ENCODE measurements around the gene TPP2.

TPP2 gene

DNA sequence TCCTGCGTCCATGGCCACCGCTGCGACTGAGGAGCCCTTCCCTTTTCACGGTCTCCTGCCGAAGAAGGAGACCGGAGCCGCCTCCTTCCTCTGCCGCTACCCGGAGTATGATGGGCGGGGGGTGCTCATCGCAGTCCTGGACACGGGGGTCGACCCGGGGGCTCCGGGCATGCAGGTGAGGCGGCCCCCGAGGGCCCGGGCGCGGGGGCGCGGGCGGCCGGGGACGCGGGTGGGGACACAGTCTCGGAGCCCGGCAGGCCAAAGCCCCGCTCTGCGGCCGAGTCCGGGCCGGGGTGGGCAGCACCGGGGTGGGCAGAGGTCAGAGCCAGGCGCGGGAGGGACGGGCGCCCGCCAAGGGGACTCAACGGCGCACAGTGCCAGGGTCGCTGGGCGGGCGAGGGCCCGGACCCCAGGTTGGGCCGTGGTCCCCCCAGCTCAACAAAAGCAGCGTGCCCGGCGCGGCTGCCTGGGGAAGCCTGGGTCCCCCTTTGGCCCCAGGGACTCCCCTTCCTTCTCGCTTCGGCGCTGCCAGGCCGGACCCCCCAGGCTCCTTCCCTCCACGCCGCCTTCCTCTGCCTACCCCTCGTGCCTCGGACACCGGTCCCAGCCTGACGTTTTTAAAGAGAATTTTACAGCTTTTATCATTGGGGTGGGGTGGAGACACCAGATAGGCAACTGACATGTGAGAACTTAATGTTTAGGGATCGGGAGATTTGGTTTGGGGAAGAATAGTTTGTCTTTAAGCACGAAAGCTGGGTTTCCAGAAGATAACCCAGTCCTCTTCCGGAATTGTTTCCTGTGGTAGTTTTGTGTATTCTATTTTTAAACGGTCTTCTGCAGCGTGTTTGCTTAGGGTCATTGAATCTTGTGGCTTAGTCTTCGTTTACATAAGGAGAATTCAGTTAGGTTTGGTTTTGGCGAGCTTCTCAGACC lies 509 bp downstream of the TPP2 start:
- peak; percentile 17 for DNase-seq (ENCODE audit: low spot score)

DNA sequence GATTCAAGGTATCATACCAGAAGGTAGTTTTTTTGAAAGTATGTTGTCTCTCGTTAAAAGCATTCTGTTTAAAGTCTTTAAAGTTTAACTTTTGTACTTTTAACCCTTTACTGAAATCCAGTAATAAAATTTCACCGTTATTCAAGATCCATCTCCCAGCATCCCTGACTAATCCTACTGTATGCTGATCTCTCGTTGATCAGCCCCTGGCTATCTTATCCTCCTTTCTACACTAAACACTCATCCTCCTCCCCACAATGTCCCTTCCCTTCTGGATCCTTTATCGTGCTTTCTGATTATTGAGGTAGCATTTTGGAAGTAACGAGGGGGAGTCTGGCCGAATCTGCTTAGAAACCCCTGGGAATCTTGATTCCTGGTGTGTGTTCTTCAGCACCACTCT lies 1.3 kb downstream of the TPP2 start:
- DNase-seq (ENCODE audit: low spot score): no peak

DNA sequence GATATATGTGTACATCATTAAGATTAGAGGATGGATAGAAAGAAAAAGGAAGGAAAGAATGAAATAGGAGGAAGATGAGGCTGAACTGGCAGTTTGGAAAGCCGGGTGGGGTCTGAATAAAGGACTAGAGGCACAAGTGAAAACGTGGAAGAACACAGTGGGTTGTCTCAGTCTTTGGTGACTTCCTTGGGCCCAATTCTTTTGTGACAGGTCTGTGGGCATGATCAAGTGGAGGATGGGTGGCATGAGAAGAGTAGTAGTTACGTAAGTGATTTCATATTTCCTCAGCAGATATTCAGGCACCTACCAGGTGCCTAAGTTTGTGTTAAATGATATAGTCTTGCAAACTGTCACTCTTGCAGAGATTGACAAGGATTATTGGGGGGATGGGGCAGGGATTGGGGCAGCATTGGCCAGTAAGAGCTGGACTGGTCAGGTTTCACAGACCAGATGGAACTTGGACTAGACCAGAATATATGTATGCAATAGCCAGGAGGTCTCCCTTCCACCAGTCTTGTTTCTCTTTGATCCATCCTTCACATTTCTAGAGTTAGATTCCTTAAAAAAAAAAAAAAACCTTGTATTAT lies 2.7 kb downstream of the TPP2 start:
- peak; percentile 25 for DNase-seq (ENCODE audit: low spot score)

DNA sequence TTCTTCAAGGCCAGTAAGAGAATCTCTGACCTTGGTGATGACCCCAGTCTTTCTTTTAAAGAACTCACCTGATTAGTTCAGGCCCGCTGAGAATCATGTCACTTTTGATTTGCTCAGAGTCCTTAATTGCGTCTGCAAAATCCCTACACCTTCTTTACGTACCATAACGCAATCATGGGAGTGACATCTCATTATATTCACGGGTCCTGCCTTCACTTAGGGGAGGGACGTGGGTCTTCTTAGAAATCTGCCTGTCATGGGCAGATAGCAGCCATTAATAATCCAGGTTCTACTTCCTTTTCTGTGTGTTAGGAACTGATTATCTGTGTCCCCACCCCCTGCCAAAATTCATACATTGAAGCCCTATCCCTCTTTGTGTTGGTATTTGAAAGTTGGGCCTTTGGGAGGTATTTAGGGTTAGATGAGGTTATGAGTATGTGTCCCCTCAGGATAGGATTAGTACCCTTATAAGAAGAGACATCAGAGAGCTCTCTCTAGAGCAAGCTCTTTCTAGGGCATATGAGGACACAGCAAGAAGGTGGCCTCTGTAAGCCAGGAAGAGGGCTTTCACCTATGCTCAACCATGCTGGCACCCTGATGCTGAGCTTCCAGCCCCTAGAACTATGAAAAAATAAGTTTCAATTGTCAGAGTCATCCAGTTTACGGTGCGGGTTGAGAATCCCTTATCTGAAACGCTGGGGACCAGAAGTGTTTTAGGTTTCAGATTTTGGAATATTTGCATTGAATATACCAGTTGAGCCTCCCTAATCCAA lies 9.9 kb downstream of the TPP2 start:
- no peak for DNase-seq (ENCODE audit: low spot score)

DNA sequence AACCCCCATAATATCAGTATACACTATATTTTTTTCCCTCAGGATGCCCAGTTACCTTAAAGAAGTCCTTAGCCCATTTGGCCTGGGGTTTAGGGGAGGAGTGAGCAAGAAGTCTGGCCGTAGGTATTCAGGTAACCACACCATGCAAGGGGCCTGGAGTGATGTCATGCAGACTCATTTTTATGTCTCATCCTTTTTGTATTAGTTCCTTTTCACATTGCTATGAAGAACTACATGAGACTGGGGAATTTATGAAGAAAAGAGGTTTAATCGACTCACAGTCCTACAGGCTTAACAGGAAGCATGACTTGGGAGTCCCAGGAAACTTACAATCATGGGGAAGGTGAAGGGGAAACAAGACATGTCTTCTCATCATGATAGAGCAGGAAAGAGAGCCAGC lies 12.2 kb downstream of the TPP2 start:
- DNase-seq (ENCODE audit: low spot score): no peak

DNA sequence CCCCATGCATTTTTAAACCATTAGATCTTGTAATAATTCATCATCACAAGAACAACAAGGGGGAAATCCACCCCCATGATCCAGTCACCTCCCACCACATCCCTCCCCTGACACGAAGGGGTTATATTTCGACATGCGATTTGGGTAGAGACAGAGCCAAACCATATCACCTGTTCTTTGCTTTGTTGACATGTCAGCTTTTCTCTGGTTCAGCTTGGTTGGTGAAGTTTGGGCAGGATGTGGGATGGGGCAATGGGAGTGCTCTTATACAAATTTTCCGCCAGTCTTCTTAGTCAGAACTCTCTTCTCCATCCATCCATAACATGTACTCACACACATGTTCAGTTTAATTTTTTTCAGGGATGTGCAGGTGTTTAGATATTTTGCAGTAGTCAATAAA lies 12.9 kb downstream of the TPP2 start:
- no peak for DNase-seq (ENCODE audit: low spot score)

DNA sequence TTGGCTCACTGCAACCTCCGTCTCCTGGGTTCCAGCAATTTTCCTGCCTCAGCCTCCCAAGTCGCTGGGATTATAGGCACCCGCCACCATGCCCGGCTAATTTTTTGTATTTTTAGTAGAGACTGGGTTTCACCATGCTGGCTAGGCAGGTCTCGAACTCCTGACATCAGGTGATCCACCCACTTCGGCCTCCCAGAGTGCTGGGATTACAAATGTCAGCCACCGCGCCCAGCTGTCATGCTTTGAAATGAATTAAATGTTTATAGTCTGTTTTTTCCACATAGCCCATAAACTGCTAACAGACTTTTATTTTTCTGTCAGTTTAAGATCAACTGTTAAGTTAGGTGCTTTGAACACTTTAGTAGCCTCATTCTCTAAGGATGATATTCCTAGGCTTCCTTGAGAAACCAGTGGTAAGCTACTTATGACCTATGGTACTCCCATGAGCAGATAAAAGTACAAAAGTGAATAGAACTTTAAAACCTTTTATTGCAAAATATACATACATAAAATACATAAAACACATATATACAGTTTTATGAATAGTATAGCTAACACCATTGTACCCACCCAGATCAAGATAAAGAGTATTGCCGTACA lies 13.6 kb downstream of the TPP2 start:
- DNase-seq (ENCODE audit: low spot score): no peak

DNA sequence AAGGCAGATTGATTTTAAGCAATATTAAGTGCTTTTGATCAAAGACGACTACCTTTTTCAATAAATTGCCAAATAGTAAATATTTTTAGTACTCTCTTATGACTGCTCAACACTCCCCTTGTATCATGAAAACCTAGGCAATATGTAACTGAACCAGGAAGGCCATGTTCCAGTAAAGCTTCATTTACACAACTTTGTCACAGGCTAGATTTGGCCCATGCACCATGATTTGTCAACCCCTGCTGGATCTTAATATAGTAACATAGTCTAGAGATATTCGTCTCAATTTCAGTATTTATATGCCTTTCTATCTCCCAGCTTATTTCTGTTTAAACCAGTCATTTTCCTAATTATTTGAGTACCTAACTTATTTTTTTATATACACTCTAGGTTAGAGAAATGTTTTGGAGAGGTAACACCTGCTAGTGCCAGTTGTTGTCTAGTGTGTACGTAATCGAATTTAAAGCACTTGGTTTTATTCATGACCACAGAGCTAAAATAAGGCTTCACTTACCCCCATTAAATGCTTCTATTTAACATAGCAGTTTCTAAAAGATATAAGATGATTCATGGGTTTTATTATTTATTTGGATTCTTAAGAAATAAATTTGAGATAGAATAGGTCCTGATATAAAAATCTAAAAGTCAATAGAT lies 21.0 kb downstream of the TPP2 start:
- no peak for DNase-seq (ENCODE audit: low spot score)

DNA sequence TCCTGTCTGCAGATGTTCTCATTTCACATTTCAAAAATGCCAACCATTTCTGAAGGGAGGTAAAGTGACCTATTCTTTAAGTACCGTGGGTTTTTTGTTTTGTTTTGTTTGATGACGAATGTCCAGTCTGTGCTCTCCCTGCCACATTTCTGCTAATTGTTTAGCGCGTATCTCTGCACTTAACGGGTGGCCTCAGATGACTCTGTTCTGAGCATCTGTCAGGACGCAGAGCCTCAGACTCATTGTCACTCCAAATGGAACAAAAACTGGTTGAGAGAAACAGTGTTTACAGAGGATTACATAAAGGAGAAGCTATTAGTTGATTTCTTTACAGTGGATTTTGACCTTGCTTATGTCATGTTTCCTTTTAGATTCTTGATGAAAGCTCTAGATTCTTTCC lies 23.7 kb downstream of the TPP2 start:
- DNase-seq (ENCODE audit: low spot score): no peak

DNA sequence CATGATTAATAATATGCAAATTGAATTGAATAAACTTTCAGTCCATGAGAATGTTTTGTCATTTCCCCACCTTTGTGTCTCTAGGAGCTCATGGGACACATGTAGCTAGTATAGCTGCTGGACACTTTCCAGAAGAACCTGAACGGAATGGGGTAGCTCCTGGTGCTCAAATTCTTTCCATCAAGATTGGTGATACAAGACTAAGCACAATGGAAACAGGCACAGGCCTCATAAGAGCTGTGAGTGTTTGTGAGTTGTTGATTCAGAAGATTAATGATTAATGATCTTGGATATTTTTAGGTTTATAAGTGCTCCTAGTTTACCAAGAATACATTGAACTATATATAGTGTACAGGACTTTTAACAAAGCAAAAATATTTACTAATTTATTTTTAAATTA lies 30.1 kb downstream of the TPP2 start:
- DNase-seq (ENCODE audit: low spot score): no peak

DNA sequence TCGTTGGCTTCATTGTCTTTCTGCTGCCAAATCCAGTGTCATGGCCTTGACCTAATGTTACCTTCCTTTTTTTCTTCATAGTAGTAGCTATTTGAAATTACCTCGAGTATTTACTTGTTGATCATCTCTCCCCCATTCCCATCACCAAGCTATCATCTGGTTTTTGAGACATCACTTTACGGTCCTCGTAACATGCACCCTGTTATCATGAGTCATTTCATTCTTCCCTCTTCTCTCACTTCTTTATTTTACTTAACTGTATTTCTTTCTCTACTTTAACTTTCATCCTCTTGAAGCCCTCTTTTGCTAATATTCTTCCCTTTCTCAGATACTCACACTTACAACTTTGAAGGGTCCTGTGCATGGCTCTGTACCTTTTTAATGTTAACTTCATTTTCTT lies 31.8 kb downstream of the TPP2 start:
- DNase-seq (ENCODE audit: low spot score): no peak

DNA sequence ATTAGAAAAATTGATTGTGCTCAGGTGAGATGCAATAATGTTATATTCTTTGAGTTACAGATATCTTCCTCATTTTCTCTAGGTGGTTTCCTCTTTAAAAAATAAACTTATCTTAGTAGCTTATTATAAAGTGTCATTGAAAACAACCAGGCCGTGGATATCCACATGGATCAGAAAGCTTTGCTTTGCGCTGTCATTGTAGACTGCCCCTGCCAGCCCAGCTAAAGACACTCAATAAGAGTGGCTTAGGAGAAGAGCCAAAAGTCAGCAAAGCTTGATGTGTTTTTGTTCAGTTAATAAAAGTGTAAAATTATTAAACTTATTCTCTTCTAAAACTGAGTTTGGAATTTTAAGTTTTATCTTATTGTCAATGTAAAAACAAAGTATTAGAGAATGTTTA lies 34.4 kb downstream of the TPP2 start:
- DNase-seq (ENCODE audit: low spot score): no peak

DNA sequence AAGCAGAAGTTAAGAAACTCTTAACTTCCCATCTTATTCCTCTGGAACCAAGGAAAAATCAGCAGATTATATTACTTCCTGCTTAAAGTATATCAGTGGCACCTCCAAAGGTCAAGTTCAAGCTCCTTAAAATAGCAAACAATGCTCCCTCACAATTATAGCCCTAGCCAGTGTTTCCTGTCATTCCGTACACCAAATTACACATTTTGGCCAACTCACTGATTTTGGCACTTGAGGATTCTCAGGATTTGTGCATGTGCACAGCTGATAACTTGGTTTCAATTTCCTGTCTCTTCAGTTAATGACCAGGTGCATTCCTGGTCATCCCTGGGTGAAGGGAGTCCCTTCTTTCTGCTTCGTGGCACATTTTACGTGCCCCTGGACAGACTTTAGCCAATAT lies 42.0 kb downstream of the TPP2 start:
- no peak for DNase-seq (ENCODE audit: low spot score)

DNA sequence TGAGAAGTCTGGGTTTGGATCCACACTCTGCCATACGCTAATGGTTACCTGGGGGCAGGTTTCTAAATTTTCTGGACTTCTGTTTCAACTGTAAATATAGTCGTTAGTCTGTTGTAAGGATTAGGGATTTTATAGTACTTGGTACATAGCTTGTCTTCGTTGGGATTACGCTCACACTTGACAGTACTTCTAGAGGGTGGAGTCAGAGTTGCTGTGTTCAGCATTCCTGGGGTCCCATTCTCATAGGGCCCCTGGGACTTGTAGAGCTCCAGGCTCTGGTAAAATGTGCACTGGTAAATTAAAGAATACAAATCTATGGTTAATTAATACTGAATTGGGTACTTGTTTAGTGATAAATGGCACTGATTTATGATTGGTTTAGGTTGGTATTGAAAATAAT lies 45.2 kb downstream of the TPP2 start:
- no peak for DNase-seq (ENCODE audit: low spot score)

DNA sequence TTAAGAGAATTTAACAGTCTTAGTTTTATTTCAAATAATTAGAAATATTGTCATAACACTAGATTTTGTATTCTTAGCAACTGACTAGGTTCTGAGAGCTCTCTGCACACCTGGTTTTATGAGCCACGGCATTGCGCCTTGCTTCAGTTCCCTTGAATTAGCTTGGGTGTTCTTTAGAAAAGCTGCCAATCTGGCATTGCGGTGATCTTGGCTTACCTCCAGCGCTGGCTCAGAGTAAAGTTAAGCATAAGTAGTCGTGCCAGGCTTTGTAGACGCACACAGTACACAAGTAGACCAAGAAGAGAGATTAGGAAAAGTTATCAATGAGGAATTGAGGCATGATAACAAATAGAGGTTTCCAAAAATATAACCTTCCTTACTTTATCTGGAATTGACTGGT lies 45.7 kb downstream of the TPP2 start:
- no peak for DNase-seq (ENCODE audit: low spot score)

DNA sequence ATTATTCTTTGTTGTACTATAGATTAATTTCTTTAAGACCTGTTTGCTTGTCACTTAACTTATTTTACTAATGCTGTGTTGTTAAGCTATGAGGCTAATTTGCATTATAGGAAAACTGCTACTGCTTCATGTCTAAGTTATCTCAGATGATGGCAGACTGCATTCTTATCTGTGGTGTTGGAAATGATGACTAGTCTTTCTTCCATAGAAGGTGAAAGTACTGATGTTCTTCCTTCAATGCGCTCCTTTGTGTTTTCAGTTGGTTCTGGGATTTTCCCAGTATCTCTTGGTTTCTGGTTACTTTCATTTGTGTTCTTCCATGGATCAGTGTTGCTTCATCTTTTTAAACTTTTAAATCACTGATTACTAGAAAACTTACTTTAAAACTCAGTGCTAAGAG lies 46.9 kb downstream of the TPP2 start:
- no peak for DNase-seq (ENCODE audit: low spot score)

DNA sequence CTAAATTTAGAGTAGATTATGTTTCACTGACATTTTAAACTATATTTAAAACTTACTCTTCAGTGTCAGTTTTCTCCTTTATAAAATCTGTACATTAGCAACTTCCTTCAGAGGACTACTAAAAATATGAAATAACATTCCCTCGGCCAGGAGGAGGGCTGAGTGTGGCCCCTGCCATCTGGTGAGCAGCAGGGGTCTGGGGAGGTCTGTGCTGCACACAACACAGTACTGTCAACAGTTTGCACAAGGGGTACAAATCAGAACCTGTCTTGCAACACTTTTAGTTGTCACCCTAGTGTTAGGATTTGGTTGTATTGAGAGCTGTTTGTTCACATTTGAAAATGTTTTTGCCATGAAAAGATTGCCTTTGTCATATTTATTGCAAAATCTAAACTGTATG lies 48.9 kb downstream of the TPP2 start:
- DNase-seq (ENCODE audit: low spot score): no peak

DNA sequence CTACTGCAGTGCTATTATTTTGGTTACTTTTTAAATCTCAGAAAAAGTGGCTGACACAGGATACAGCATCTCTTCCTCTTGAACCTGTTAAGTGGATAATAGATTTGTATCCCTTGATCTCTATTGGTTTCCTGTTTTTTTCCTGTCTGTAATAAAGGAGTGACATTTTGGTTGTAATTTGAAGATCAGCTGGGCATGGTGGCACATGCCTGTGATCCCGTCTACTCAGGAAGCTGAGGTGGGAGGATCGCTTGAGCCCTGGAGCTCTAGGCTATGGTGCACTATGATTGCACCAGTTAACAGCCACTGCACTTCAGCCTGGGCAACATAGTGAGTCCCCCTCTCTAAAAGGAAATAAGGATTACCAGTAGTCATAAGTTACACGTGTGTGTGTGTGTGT lies 51.3 kb downstream of the TPP2 start:
- no peak for DNase-seq (ENCODE audit: low spot score)

DNA sequence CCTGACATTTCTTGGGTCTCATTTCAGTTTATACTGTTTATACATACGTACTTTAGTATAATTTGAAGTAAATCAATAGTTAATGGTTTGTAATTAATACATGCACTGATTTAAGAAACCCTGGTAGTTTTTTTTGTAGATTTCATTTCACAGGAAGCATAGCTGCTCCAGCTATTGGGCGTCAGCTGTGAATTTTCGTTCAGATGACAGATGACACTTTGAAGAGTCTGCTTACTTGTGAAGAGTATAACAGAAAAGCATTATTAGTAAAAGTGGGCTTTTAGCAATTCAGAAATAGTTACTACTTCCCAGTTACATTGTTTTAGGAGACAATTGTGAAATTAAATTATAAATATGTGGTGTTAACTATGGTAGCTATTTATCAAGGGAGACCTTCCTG lies 53.7 kb downstream of the TPP2 start:
- DNase-seq (ENCODE audit: low spot score): no peak

DNA sequence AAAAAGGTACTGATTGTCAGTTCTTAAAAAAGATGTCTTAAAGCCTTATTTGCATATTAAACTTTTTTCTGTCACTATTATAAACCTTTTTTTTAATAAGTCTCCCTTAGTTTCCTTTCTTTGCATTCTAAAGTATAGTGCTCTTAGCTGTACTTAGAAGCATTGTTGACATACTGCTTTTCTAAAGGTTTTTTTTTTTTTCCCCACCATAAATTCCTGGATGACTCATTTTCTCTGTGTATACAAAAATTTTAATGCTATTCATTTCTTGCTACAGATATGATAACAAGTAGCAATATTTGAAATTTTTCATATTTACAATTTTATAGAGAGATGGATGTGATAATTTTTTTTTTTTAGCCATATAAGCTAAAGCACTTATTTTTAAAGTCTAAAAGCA lies 54.6 kb downstream of the TPP2 start:
- DNase-seq (ENCODE audit: low spot score): no peak

DNA sequence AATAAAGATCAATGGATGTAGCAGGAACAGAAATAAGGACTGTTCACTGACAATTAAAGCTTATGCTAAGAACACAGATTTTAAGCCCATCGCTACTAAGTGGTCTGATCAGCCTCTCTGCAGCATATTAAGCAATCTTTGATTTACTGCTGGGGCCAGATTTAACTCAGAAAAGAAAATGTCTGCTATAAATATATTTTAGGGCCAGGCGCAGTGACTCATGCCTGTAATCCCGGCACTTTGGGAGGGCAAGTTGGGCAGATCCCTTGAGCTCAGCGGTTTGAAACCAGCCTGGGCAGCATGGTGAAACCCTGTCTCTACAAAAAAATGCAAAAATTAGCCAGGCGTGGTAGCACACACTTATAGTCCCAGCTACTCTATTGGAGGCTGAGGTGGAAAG lies 55.1 kb downstream of the TPP2 start:
- DNase-seq (ENCODE audit: low spot score): no peak

DNA sequence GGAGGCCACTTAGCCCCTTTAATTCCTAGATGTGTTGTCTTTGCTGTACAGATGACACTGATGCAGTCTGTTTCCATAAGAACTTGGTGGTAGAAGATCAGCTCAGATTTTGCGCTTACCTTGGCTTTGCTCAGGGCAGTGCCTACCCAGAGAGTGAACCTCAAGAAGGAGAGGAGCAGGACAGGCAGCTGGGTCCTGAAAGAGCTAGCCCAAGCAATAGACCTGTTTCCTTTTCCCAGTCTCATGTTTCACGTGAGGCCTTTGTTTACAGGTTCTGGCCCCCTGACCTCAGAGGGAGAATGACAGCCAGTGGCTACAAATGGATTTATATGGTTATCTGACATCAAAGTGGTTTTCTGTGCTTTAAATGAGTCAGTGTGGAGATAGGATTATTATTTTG lies 58.0 kb downstream of the TPP2 start:
- DNase-seq (ENCODE audit: low spot score): no peak

All from CD4-positive, alpha-beta T cell treated with Interleukin-2 at 100 ng/mL for 4 hours (primary cell).